GM18868 (cell line): ENCODE results near the gene RASL12.
"Not testable (repeated sequence)": the region's sequence is repeated elsewhere in the genome, so short reads cannot be mapped to it uniquely, and the experiment has no call there.

Source experiments
- ATAC-seq: cut with Tn5 transposase; IDR thresholded peaks from one replicate; pipeline ENCODE4 v1.9.1; 2021; ENCODE audit warnings: mild to moderate bottlenecking, moderate library complexity; ENCODE audit not compliant: unreplicated experiment

Gene RASL12

GRCh38 chr15:65032801-65033537 lies 34.8 kb downstream of the RASL12 start:
- no peak for ATAC-seq

- no peak for ATAC-seq
Measured at GRCh38 chr15:65029736-65030208, 38.0 kb downstream of the RASL12 start.

- peak; percentile 82 for ATAC-seq
Measured at GRCh38 chr15:65028921-65029735, 38.7 kb downstream of the RASL12 start, which contains the start of gene MTFMT. Gene MTFMT, minus strand, starts transcription at chr15:65029639. Its CDS starts 26 bp downstream, at chr15:65029613.

GRCh38 chr15:65028338-65028737 lies 39.5 kb downstream of the RASL12 start:
- ATAC-seq, result no peak

DNA sequence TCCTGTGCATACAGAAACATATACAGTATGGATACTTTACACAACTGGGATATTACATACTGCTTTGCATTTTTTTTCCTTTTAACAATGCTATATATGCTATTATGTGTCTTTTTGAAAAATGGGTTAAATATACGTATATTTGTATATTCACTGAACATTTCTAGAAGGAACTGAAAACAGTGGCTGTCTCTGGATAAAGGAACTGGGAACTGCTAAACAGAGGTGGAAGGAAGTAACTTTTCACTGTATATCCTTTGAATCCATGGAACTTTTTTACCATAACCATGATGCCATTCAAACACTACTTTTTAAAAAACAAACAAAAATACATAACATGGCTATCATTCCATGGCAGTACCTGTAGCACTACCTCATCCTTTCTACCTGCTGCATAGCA lies 40.2 kb downstream of the RASL12 start:
- ATAC-seq, result no peak

DNA sequence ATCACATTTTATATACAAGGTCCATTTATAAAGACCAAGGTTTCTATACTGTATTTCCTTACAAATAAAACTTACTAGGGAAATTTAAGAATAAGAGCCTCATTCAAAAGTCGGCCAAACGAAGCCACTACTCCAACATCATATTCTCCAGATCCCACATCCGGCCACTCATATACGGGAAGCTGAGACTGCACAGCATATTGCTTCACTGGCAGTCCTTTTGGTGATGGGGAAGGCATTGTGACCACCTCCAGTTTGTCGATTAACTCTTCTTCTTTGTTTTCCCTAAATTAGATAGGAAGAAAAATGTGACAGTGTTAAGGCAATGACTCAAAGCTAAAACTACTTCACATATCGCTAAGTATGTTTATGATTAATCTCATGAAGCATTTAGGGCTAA lies 41.0 kb downstream of the RASL12 start:
- ATAC-seq, result no peak

DNA sequence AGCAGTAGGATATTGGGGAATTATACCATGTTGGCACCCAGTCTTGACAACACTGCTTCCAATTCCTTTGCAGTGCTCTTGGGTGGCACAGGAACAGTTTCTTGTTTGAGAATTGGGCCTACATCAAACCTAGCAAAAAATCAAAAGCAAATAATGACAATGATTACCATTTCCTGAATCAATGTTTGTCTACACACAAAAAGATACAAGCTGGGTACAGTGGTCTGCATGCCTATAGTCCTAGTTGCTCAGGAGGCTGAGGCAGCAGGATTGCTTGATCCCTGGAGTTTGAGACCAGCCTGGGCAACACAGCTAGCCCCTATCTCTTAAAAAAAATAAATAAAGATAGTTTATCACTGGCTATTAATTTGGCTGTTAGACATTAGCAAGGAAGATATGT lies 46.3 kb downstream of the RASL12 start:
- ATAC-seq, result no peak

- no peak for ATAC-seq
Measured at GRCh38 chr15:65020419-65020818, 47.4 kb downstream of the RASL12 start.

GRCh38 chr15:65011198-65011597 lies 56.6 kb downstream of the RASL12 start:
- not testable (repeated sequence) for ATAC-seq

- no peak for ATAC-seq
Measured at GRCh38 chr15:65008983-65009382, 58.8 kb downstream of the RASL12 start.

DNA sequence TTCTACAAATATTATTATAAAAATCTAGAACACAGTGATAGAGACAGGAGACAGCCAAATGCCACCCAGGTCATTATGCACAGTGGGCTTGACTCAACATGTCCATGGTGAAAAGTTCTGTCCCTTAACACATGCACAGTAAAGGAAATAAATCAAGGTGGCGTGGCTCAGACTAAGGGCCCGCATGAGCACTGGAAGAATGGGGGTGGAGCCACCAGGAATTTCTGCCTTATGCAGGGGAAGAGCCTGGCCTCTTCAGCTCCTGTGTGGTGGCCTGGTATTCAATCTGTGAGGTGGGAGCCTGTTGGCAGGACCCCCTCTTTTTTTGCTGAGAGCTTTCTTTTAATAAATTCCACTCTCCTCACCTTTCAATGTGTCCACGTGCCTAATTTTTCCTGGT lies 60.9 kb downstream of the RASL12 start:
- no peak for ATAC-seq

DNA sequence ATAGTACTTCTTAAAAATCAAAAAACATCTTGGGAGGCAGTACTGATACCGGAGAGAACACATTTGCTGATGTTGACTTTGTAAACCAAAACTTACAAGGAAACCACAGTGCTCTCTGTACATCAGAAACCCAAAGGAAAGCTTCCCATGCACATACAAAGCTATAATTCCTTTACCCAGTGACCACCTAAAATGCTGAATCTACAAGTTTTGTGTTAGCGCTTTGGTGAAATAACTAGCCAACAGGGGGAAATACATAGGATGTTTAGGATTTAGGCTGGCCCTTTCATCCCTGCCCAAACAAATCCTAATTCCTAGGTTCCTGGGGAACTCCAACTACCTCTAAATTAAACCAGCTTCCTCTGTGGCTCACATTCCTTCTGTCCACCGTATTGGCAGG lies 62.8 kb downstream of the RASL12 start:
- ATAC-seq, result no peak
